Measurements from ENCODE around the gene SLC31A1. TPM values are rescaled to one million over a fixed set of nuclear protein-coding genes. Genes with fewer than 3 reads are reported as not detected.

The SLC31A1 gene
- total RNA-seq, 4 donors from 2014 or later = 8.7 to 9.8 (median 9.4) TPM

- no peaks in the 10 kb centered on the region for H3K27me3 ChIP-seq
- no peak for ATAC-seq
- 76 to 90% methylated on average over 2 to 3 of the region's 3 CpGs for WGBS, 2 donors (ENCODE audit: low coverage in 1 of 2)
- no peak overlapping the region for H3K4me3 ChIP-seq
- H3K9me3 ChIP-seq = no peaks in the 10 kb centered on the region
- TF ChIP-seq, protein P1, sequence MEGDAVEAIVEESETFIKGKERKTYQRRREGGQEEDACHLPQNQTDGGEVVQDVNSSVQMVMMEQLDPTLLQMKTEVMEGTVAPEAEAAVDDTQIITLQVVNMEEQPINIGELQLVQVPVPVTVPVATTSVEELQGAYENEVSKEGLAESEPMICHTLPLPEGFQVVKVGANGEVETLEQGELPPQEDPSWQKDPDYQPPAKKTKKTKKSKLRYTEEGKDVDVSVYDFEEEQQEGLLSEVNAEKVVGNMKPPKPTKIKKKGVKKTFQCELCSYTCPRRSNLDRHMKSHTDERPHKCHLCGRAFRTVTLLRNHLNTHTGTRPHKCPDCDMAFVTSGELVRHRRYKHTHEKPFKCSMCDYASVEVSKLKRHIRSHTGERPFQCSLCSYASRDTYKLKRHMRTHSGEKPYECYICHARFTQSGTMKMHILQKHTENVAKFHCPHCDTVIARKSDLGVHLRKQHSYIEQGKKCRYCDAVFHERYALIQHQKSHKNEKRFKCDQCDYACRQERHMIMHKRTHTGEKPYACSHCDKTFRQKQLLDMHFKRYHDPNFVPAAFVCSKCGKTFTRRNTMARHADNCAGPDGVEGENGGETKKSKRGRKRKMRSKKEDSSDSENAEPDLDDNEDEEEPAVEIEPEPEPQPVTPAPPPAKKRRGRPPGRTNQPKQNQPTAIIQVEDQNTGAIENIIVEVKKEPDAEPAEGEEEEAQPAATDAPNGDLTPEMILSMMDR (IDR thresholded peaks at IDR 0.05) = no peak
- TF ChIP-seq EP300 (IDR thresholded peaks at IDR 0.05) (no peak), POLR2A (IDR thresholded peaks at IDR 0.05) (no peak), POLR2AphosphoS5 (IDR thresholded peaks at IDR 0.05) (no peak)
- peaks cover 0 to 81% of the 10 kb centered on the region in 2 donors for H3K36me3 ChIP-seq
- no peaks in the 10 kb centered on the region for H3K4me1 ChIP-seq
- no peak overlapping the region for H3K27ac ChIP-seq
Measured at GRCh38 chr9:113266174-113266573, 44.8 kb downstream of the SLC31A1 start.

- H3K4me3 ChIP-seq = no peak overlapping the region
- TF ChIP-seq, protein P1 (IDR thresholded peaks at IDR 0.05) = no peak
- no peak for TF ChIP-seq POLR2AphosphoS5 (IDR thresholded peaks at IDR 0.05)
- no peak for TF ChIP-seq POLR2A (IDR thresholded peaks at IDR 0.05)
- no peak for TF ChIP-seq EP300 (IDR thresholded peaks at IDR 0.05)
- H3K4me1 ChIP-seq = no peaks in the 10 kb centered on the region
- H3K27me3 ChIP-seq = no peaks in the 10 kb centered on the region
- H3K9me3 ChIP-seq = no peaks in the 10 kb centered on the region
- no peak for ATAC-seq
- H3K27ac ChIP-seq = no peak overlapping the region
- H3K36me3 ChIP-seq = peaks cover 0 to 82% of the 10 kb centered on the region in 2 donors
- WGBS, 2 donors (ENCODE audit: low coverage in 1 of 2) = 77% methylated on average over 4 of the region's 4 CpGs; no CpG with 5 or more reads in 1 of the 2 donors
Measured at GRCh38 chr9:113267911-113268566, 46.7 kb downstream of the SLC31A1 start.

- H3K4me3 ChIP-seq = no peak overlapping the region
- H3K9me3 ChIP-seq = no peaks in the 10 kb centered on the region
- no peak for ATAC-seq
- H3K4me1 ChIP-seq = peaks cover 2 to 7% (median 4%) of the 10 kb centered on the region in 3 donors
- H3K27me3 ChIP-seq = no peaks in the 10 kb centered on the region
- no peak overlapping the region for H3K27ac ChIP-seq
- WGBS, 2 donors (ENCODE audit: low coverage in 1 of 2) = 71 to 94% methylated on average over 2 of the region's 2 CpGs
- H3K36me3 ChIP-seq = peaks cover 0 to 85% of the 10 kb centered on the region in 2 donors
- TF ChIP-seq, protein P1 (IDR thresholded peaks at IDR 0.05) = no peak
Measured at GRCh38 chr9:113269355-113269754, 48.0 kb downstream of the SLC31A1 start.

DNA sequence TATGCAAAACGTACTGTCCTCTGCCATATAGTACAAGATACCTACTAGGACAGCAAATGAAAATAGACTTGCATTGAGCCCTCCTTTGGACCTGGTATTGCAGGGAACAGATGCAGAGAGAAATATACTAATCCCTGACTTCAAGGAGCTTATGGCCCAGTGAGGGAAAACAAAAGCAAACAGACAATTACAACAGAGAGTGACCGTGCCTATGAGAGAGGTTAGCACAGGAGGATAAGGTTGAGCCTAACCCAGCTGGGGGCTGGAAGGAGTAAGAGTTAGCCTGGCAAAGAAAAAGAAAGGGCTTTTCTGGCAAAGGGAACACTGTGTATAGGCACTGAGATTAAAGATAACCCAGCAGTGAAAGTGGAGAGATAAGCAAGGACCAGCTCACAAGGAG is 48.5 kb downstream of the SLC31A1 start:
- Histone ChIP-seq H3K9me3 (no peaks in the 10 kb centered on the region), H3K36me3 (peaks cover 0 to 81% of the 10 kb centered on the region in 2 donors), H3K4me1 (peaks cover 2 to 11% (median 5%) of the 10 kb centered on the region in 3 donors), H3K4me3 (no peak overlapping the region), H3K27ac (no peak overlapping the region), H3K27me3 (no peaks in the 10 kb centered on the region)
- WGBS, 2 donors (ENCODE audit: low coverage in 1 of 2) = 74 to 80% methylated on average over 2 of the region's 2 CpGs
- TF ChIP-seq POLR2AphosphoS5 (IDR thresholded peaks at IDR 0.05) (no peak), EP300 (IDR thresholded peaks at IDR 0.05) (no peak), POLR2A (IDR thresholded peaks at IDR 0.05) (no peak)
- TF ChIP-seq, protein P1 (IDR thresholded peaks at IDR 0.05) = no peak
- no peak for ATAC-seq

DNA sequence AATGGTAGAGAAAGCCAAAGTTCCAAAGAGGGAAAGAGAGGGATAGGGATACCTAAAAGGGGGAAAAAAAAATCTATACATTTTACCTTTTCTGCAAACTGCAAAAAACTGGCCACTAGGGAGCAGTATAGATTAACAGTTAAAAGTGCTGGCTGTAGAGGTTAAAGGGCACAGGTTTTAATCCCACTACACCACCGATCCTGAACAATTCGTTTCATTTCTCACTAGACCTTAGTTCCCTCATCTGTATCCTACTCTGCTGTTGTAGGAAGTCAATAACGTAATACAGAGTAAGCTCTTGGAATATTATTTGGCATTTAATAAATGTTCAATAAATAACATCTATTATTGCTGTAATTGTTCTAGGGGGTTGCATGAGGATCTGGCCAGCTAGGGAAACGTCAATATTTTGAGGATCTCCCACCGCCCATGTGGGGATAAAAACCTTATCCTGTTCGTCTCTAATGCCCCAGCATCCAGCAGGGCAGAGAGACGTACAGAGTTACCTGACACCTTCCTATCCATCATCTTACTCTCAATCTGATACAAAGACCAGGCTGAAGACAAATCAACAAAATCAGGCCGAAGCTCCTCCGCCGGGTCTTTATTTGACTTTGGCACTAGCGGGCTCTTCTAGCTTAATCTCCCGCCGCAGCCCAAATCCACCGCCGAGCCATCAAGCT is 53.3 kb downstream of the SLC31A1 start:
- Histone ChIP-seq H3K36me3 (peaks cover 0 to 66% of the 10 kb centered on the region in 2 donors), H3K9me3 (no peaks in the 10 kb centered on the region), H3K27ac (peak overlapping the region; percentile 45 to 98 (median 96)), H3K4me3 (peak overlapping the region; percentile 52 to 72), H3K4me1 (peaks cover 2 to 37% (median 11%) of the 10 kb centered on the region in 3 donors), H3K27me3 (no peaks in the 10 kb centered on the region)
- peak; percentile 0 for ATAC-seq
- TF ChIP-seq POLR2A (IDR thresholded peaks at IDR 0.05) (no peak), POLR2AphosphoS5 (IDR thresholded peaks at IDR 0.05) (no peak), EP300 (IDR thresholded peaks at IDR 0.05) (no peak)
- TF ChIP-seq, protein P1 (IDR thresholded peaks at IDR 0.05) = peak; percentile 67 to 73 (median 69)
- WGBS, 2 donors (ENCODE audit: low coverage in 1 of 2) = 0 to 3% methylated on average over 10 to 11 of the region's 15 CpGs
